ENCODE results near the gene NEK3.

NEK3 gene

GRCh38 chr13:52127783-52128702 is 31.4 kb downstream of the NEK3 start:
- H3K4me1 ChIP-seq, result peaks cover 0 to 16% (median 12%) of the 10 kb centered on the region in 4 donors
- H3K27me3 ChIP-seq, result no peaks in the 10 kb centered on the region
- intact Hi-C loops (cut with DNase I; ENCODE audit: low total_unique reads), result loop anchor here (5.0 kb wide), 2 partner anchors 121 to 311 kb away; no protein-coding TSS in a partner anchor
- peak; percentile 58 to 71 for DNase-seq
- peak overlapping the region; percentile 59 to 62 for H3K4me3 ChIP-seq
- TF ChIP-seq CTCF (IDR thresholded peaks at IDR 0.05), result peak; percentile 71 to 84
- peak overlapping the region in 1 of 2 donors; percentile 52 for H3K27ac ChIP-seq
- H3K36me3 ChIP-seq, result peaks cover 18 to 23% (median 19%) of the 10 kb centered on the region in 3 donors
- H3K9me3 ChIP-seq, result no peaks in the 10 kb centered on the region

DNA sequence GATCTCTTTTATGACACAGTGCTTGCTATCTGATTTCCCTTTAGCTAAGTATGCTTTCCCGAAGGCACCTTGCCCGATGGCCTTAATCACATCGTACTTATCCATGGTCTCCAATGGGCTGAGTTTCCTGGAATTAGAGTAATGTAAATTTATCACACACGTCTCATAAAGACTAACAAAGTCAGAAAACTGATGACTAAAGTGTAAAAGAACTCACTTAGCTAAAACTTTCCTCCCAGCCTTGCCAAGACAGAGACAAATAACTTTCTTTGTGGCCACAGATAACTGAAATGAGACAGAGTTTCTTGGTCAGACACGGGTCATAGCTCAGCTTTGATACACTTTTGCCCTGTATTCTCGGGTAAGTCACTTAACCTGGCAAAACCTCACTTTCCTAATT is 32.0 kb downstream of the NEK3 start:
- no peaks in the 10 kb centered on the region for H3K9me3 ChIP-seq
- TF ChIP-seq CTCF (IDR thresholded peaks at IDR 0.05), result no peak
- intact Hi-C loops (cut with DNase I; ENCODE audit: low total_unique reads), result loop anchor here (5.0 kb wide), 2 partner anchors 120 to 310 kb away; no protein-coding TSS in a partner anchor
- peaks cover 0 to 16% (median 12%) of the 10 kb centered on the region in 4 donors for H3K4me1 ChIP-seq
- H3K27me3 ChIP-seq, result no peaks in the 10 kb centered on the region
- H3K4me3 ChIP-seq, result no peak overlapping the region
- no peak for DNase-seq
- peaks cover 12 to 16% (median 12%) of the 10 kb centered on the region in 3 donors for H3K36me3 ChIP-seq
- peak overlapping the region in 1 of 2 donors; percentile 52 for H3K27ac ChIP-seq

- no peak for TF ChIP-seq CTCF (IDR thresholded peaks at IDR 0.05)
- DNase-seq, result no peak
- H3K4me1 ChIP-seq, result peaks cover 0 to 16% (median 12%) of the 10 kb centered on the region in 4 donors
- no peak overlapping the region for H3K27ac ChIP-seq
- no peaks in the 10 kb centered on the region for H3K27me3 ChIP-seq
- intact Hi-C loops (cut with DNase I; ENCODE audit: low total_unique reads), result loop anchor here (5.0 kb wide), 2 partner anchors 118 to 308 kb away; no protein-coding TSS in a partner anchor
- H3K4me3 ChIP-seq, result no peak overlapping the region
- no peaks in the 10 kb centered on the region for H3K36me3 ChIP-seq
- H3K9me3 ChIP-seq, result no peaks in the 10 kb centered on the region
These were observed 33.9 kb downstream of the NEK3 start for GRCh38 chr13:52125547-52125946.

DNA sequence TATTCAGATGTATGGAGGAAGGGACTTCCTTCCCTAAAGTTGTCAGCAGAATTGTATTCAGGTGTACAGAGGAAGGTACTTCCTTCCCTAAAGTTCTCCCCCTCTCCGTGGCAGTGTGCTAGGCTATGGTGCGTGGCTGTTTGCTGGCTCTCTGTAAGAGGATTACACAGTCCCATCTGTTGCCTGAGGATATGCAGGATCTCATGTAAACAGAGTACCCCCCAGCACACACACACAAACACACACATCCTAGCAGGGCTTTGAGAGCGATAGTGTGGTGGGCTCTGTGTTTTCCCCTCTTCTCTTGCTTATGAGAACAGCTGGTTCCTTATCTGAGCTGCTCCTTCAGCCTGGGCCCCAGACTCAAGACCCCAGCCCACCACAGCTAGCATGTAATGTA is 40.8 kb downstream of the NEK3 start:
- Histone ChIP-seq H3K27me3 (no peaks in the 10 kb centered on the region), H3K4me1 (no peaks in the 10 kb centered on the region), H3K4me3 (no peak overlapping the region), H3K36me3 (no peaks in the 10 kb centered on the region), H3K27ac (no peak overlapping the region), H3K9me3 (no peaks in the 10 kb centered on the region)
- intact Hi-C loops (cut with DNase I; ENCODE audit: low total_unique reads), result no loop called here
- no peak for TF ChIP-seq CTCF (IDR thresholded peaks at IDR 0.05)
- no peak for DNase-seq

- TF ChIP-seq CTCF (IDR thresholded peaks at IDR 0.05), result no peak
- no peak overlapping the region for H3K27ac ChIP-seq
- intact Hi-C loops (cut with DNase I; ENCODE audit: low total_unique reads), result no loop called here
- H3K27me3 ChIP-seq, result no peaks in the 10 kb centered on the region
- no peaks in the 10 kb centered on the region for H3K4me1 ChIP-seq
- DNase-seq, result no peak
- H3K4me3 ChIP-seq, result no peak overlapping the region
- no peaks in the 10 kb centered on the region for H3K9me3 ChIP-seq
- no peaks in the 10 kb centered on the region for H3K36me3 ChIP-seq
These were observed 41.3 kb downstream of the NEK3 start for GRCh38 chr13:52118095-52118494.

Data from tibial artery (tissue), 4 donors.